Glomerular visceral epithelial cell (primary cell): ENCODE data around the gene CACNA2D1.
"Not testable (repeated sequence)": the region's sequence is repeated elsewhere in the genome, so short reads cannot be mapped to it uniquely, and the experiment has no call there.

Source experiments
- DNase-seq: peaks from one replicate; pipeline ENCODE4 v3.0.0-alpha.2; 2016; ENCODE audit errors: extremely low spot score

CACNA2D1 gene

DNA sequence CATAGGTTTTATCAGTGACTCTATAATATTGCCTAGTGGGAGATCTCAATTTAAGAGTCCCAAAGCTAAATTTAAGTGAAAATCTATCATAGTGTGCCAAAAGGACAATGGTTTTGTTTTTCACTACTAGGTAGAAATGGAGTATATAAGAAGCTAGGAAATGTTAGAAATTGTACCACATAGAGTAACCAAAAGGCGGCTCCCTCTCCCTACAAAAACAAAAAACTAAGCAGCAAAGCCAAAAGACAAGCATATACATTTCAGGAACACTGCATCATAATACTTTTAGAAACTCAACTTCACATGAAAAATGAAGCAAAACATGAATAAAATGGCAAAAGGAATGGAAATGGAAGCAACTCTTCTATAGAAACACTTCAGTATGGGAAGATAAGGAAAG, 271.6 kb downstream of the CACNA2D1 start:
- DNase-seq: no peak

DNA sequence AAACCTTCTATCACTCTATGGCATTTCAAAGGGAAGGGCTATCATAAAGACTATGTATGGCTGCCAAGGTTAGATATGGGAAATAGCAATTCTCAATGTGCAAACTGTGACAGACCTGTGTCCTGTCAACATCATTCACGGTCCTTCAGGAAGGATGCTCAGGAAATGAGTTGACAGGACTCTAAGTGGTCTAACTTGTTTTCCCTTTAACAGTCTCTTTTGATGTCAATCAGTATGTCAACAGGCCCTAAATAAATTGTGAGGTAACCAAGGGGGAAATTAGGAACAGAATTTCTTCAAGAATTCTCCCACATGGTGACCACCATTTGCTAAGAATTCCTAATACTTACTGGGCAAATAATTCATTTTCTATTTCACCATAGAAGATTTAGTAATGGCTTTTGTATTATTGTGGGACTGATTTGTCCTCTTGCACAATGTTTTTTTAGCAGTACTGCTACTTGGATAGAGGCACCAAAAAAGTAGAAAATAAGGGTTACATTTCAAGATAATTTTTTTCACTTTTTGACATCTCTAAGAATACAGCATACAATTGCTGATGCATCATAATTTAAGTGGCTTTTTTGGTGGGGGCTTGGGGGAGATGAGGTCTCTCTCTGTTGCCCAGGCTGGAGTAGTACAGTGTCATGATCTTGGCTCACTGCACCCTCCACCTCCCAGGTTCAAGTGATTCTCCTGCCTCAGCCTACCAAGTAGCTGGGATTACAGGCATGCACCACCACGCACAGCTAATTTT, 275.8 kb downstream of the CACNA2D1 start:
- no peak for DNase-seq

- DNase-seq: no peak
Observed at GRCh38 chr7:82166260-82167015, 277.1 kb downstream of the CACNA2D1 start.

- DNase-seq: no peak
Observed at GRCh38 chr7:82164813-82165212, 278.8 kb downstream of the CACNA2D1 start.

DNA sequence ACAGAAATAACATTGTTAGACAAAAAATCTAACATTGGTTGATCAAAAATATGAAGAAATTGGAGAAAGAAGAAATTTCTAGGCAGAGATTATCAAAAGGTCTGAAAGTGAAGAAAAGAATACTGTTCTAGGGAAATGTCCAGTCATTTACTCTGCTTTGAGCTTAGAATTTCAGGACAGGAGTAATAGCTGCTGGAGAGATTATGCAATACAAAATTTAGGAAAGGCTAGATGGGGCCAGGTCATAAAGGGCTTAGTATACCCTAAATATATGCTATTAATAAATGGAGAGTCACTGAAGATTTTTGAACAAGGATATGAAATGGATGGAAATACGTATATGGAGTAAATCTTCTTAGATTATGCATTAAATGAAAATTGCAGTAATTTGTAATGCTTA, 279.2 kb downstream of the CACNA2D1 start:
- no peak for DNase-seq

GRCh38 chr7:82163586-82163985, 280.0 kb downstream of the CACNA2D1 start:
- no peak for DNase-seq

GRCh38 chr7:82162289-82162688, 281.3 kb downstream of the CACNA2D1 start:
- no peak for DNase-seq

GRCh38 chr7:82158327-82158726, 285.2 kb downstream of the CACNA2D1 start:
- DNase-seq: no peak

DNA sequence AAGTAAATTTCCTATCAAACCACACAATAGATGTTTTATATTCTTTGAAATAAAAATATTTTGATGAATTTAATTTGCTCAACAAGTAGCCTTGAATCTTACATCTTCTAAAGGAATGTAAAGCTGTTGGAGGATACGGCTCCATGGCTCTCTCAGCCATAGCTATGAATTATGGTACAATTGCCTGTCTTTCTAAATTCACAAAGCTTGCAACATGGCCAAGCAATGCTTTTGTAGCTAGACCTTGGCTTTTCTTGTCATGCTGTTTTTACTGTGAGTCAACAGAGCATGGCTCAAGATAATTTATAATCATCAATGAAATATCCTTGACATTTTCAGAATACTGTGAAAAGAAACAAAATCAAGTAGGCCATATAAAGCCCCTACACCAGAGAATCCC, 286.7 kb downstream of the CACNA2D1 start:
- no peak for DNase-seq

GRCh38 chr7:82156168-82156567, 287.4 kb downstream of the CACNA2D1 start:
- no peak for DNase-seq

- no peak for DNase-seq
Observed at GRCh38 chr7:82154728-82155127, 288.8 kb downstream of the CACNA2D1 start.

DNA sequence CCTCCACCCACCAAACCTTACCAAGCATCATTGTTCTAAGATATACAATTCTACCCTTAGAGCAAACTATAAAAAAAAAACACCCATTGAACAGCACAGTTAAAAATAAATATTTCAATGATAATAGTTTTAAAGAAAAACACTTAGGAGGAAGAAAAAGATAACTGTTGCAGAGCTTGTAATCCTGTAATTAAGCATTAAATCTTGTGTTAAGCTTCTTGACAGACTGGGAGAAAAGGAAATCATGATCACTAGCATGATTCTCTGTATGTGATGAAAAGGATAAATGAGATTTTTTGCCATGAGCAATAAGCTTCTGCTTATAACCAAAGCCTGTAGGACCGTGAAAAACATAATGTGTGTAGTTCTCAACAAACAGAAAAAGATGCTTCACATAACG, 289.8 kb downstream of the CACNA2D1 start:
- no peak for DNase-seq

- DNase-seq: no peak
Observed at GRCh38 chr7:82152858-82153257, 290.7 kb downstream of the CACNA2D1 start.

DNA sequence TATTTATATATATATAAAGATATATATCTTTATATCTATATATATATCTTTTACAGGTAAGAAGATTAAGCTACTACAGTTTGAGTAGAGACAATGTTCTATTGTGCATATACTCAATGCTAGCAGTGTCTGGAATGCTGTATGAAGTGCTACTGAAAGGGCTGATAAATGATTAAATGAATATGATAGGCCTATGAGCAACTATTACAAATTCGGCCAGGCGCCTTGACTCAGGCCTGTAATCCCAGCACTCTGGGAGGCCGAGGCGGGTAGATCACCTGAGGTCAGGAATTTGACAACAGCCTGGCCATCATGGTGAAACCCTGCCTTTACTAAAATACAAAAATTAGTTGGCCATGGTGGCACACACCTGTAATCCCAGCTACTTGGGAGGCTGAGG, 297.1 kb downstream of the CACNA2D1 start:
- DNase-seq: no peak

DNA sequence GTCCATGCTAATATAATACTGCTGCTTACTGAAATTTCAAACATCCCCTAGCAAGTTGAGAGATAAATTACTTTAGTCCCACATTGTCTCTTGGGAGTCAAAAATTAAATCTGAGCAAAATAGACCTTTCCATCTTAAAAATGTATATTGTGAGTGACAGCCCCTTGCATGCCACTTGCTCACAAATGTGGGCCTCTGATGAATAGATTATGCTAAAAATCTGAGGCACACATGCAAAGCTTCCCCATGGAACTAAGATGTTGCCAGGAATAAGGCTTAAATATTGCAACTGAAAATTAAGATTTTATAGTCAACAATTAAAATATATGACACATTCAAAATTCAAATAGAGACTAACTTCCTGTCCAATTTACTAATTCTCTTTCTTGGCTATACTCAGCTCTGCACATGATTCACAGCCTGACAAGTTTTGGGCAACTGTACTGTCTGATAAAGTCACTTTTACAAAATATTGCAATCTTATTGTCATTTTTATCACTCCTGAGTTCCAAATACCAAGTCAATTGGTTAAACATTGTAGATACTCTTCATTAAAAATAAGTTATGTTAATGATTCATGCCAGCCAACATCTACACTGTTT, 301.2 kb downstream of the CACNA2D1 start:
- no peak for DNase-seq

- DNase-seq: no peak
Observed at GRCh38 chr7:82141427-82141826, 302.1 kb downstream of the CACNA2D1 start.

GRCh38 chr7:82140608-82141007, 303.0 kb downstream of the CACNA2D1 start:
- DNase-seq: not testable (repeated sequence)

- DNase-seq: no peak
Observed at GRCh38 chr7:82131215-82131614, 312.4 kb downstream of the CACNA2D1 start.

- no peak for DNase-seq
Observed at GRCh38 chr7:82129091-82129490, 314.5 kb downstream of the CACNA2D1 start.

GRCh38 chr7:82128546-82128945, 315.0 kb downstream of the CACNA2D1 start:
- DNase-seq: no peak

DNA sequence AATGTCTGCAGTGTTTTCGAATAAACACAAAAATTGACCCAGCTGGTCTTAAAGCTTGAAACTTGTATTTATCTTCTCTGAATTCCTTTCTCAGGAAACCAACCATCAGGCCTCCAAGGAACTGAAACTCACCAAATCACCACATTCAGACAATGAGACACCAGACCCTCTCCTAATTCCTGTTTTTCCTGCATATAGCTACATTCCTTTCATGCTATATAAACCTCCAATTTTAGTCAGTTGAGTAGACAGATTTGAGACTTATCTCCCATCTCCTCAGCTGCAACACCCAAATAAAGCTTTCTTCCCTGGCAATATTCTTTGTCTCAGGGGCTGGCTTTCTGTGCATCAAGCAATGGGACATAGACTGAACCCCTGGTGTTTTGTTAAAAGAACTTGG, 317.0 kb downstream of the CACNA2D1 start:
- DNase-seq: no peak

GRCh38 chr7:82124445-82124844, 319.1 kb downstream of the CACNA2D1 start:
- DNase-seq: no peak

DNA sequence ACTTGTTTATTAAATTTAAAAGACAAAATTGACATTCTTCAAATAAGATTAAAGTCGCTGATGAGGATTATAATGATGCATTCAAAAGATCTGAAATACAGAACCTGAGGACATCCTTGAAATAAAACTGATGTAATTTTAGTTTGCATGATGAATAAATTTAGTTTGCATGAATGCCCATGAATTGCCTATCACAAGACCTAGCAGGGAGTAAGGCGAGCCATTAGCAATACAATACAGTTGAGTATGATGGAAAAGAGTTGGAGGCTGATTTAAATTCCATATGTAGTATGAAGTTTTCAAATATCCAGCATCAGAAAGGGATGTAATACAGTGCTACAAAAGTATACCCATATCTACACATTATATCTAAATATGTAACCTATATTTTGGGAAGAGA, 321.3 kb downstream of the CACNA2D1 start:
- no peak for DNase-seq
